Measurements from ENCODE around the gene CECR2.

GRCh38 chr22:17402293-17402692 lies 33.0 kb downstream of the CECR2 start:
- TF ChIP-seq POLR2A (IDR thresholded peaks at IDR 0.05): no peak
- no peak for TF ChIP-seq CTCF (IDR thresholded peaks at IDR 0.05)
